GM12878 (cell line): ENCODE data around the gene SNAP29. TPM values are rescaled to one million over a fixed set of nuclear protein-coding genes. Genes with fewer than 3 reads are reported as not detected.

Source experiments
- ATAC-seq: fragments of 200-7000 bp; cut with Tn5 transposase; 3 replicates; pipeline ENCODE4 v1.9.1; 2020; ENCODE audit warnings: mild to moderate bottlenecking, moderate library complexity
- BruUV-seq: library from RNA; stranded (reverse); fragments of 400-500 nt; replicated peaks from 2 replicates; lab custom pipeline; 2021; lab: Mats Ljungman, UMichigan
- CTCF ChIA-PET: fragments of 300-600 bp; sonication (Branson Sonifier 250); formaldehyde crosslinking; extraction: SDS; loops from one replicate; lab custom pipeline; 2021; ENCODE audit warnings: inconsistent platforms; lab: Yijun Ruan, JAX
- POLR2A ChIA-PET: fragments of 350-600 bp; formaldehyde crosslinking; extraction: SDS; loops from one replicate; lab custom pipeline; 2021; ENCODE audit warnings: inconsistent platforms; lab: Charles Lee
- RAD21 ChIA-PET: fragments of 300-600 bp; sonication (Branson Sonifier 250); formaldehyde crosslinking; loops from one replicate; lab custom pipeline; 2023; ENCODE audit warnings: antibody characterized with exemption; ENCODE audit not compliant: unreplicated experiment; lab: Charles Lee
- SMC1A ChIA-PET: fragments of 300-600 bp; sonication (Branson Sonifier 250); formaldehyde crosslinking; loops from one replicate; lab custom pipeline; 2023; ENCODE audit not compliant: unreplicated experiment, uncharacterized antibody; lab: Charles Lee
- DNase-seq: peaks from one replicate; pipeline ENCODE4 v3.0.0-alpha.2; 2011; ENCODE audit warnings: low read depth, low spot score
- FAIRE-seq: peaks from 3 replicates; lab custom pipeline; 2011; peaks lifted over from hg19 to GRCh38; lab: Jason Lieb, UNC
- H2AFZ ChIP-seq: 2 replicates; pipeline ENCODE4 v1.6.0; 2011; ENCODE audit warnings: low read depth, low read length, control low read depth; ENCODE audit not compliant: control insufficient read depth
- H3K27ac ChIP-seq: 2 replicates; pipeline ENCODE4 v1.5.1; 2011; ENCODE audit warnings: control low read depth; ENCODE audit not compliant: control insufficient read depth, insufficient read depth
- H3K27me3 ChIP-seq, 2 experiments: replicated peaks in 1 of 2; 2 replicates each; pipeline versions ENCODE4 v1.6.0 to v1.6.1; 2011; ENCODE audit warnings: low read length in 1 of 2; ENCODE audit not compliant: control insufficient read depth in 2 of 2, insufficient read depth in 2 of 2
- H3K36me3 ChIP-seq, 2 experiments: 2 replicates each; pipeline ENCODE4 v1.5.1; 2011; ENCODE audit warnings: low read length in 1 of 2; ENCODE audit not compliant: control insufficient read depth in 2 of 2, insufficient read depth in 2 of 2
- H3K4me1 ChIP-seq: 2 replicates; pipeline ENCODE4 v1.6.1; 2011; ENCODE audit warnings: mild to moderate bottlenecking, low read length, moderate library complexity, mixed read lengths; ENCODE audit not compliant: control insufficient read depth, insufficient read depth
- H3K4me2 ChIP-seq: 2 replicates; pipeline ENCODE4 v1.6.0; 2011; ENCODE audit warnings: control low read depth; ENCODE audit not compliant: control insufficient read depth, insufficient read depth
- H3K4me3 ChIP-seq: fragments of 200-600 bp; sonication (generic); 2 replicates; pipeline ENCODE4 v1.5.1; 2016
- H3K79me2 ChIP-seq: 2 replicates; pipeline ENCODE4 v1.6.0; 2011; ENCODE audit warnings: low read length; ENCODE audit not compliant: control insufficient read depth, insufficient read depth
- H3K9ac ChIP-seq: 2 replicates; pipeline ENCODE4 v1.8.0; 2011; ENCODE audit warnings: low read length, control low read depth, mixed read lengths; ENCODE audit not compliant: control insufficient read depth, insufficient read depth
- H3K9me3 ChIP-seq: replicated peaks from 3 replicates; pipeline ENCODE4 v1.5.1; 2011; ENCODE audit warnings: mild to moderate bottlenecking, low read length; ENCODE audit not compliant: control insufficient read depth, insufficient read depth
- H4K20me1 ChIP-seq: 2 replicates; pipeline ENCODE4 v1.6.0; 2011; ENCODE audit not compliant: control insufficient read depth, insufficient read depth
- ASH2L ChIP-seq: fragments of 300-600, 200-600 bp; sonication (generic); IDR thresholded peaks from 2 replicates; pipeline ENCODE4 v1.6.1; 2017; ENCODE audit warnings: low read depth, mild to moderate bottlenecking, borderline replicate concordance
- BHLHE40 ChIP-seq, 2 experiments: fragments of 450-650 bp in 1 of 2; IDR thresholded peaks; 2 replicates each; pipeline ENCODE4 v1.6.1; 2011 to 2017; ENCODE audit warnings: low read depth in 2 of 2, borderline replicate concordance in 1 of 2, improper control_type of control experiment in 1 of 2, low read length in 1 of 2, mild to moderate bottlenecking in 1 of 2
- CBX3 ChIP-seq: fragments of 200-600 bp; sonication (generic); IDR thresholded peaks from 2 replicates; pipeline ENCODE4 v1.6.1; 2016; ENCODE audit warnings: low read depth, borderline replicate concordance
- CREB1 ChIP-seq: IDR thresholded peaks from 2 replicates; pipeline ENCODE4 v1.6.1; 2012; ENCODE audit warnings: low read depth, mild to moderate bottlenecking, inconsistent platforms
- FOXK2 ChIP-seq: fragments of 450-650 bp; IDR thresholded peaks from 2 replicates; pipeline ENCODE4 v1.6.1; 2017; ENCODE audit warnings: mild to moderate bottlenecking, moderate library complexity
- MEF2B ChIP-seq: fragments of 450-650 bp; IDR thresholded peaks from 2 replicates; pipeline ENCODE4 v1.6.1; 2018; ENCODE audit warnings: mild to moderate bottlenecking, moderate library complexity; ENCODE audit not compliant: partially characterized antibody, poor library complexity, severe bottlenecking
- NRF1 ChIP-seq: conservative IDR thresholded peaks from 2 replicates; pipeline ENCODE4 v1.6.1; 2011; ENCODE audit warnings: mild to moderate bottlenecking, low read depth, low read length, improper control_type of control experiment
- RB1 ChIP-seq: fragments of 450-650 bp; formaldehyde crosslinking; IDR thresholded peaks from 2 replicates; pipeline ENCODE4 v1.6.1; 2017; ENCODE audit warnings: mild to moderate bottlenecking, borderline replicate concordance
- SIN3A ChIP-seq: IDR thresholded peaks from 2 replicates; pipeline ENCODE4 v1.6.1; 2012; ENCODE audit warnings: low read depth, low read length, improper control_type of control experiment
- SMAD1 ChIP-seq: fragments of 450-650 bp; IDR thresholded peaks from 2 replicates; pipeline ENCODE4 v1.6.1; 2018; ENCODE audit warnings: mild to moderate bottlenecking, low read depth; ENCODE audit not compliant: partially characterized antibody
- SMC3 ChIP-seq: IDR thresholded peaks from 2 replicates; pipeline ENCODE4 v1.6.1; 2011; ENCODE audit warnings: low read length, improper control_type of control experiment, borderline replicate concordance
- SRF ChIP-seq, 2 experiments: IDR thresholded peaks; 2 replicates each; pipeline ENCODE4 v1.6.1; 2011; ENCODE audit warnings: low read depth in 2 of 2, low read length in 2 of 2, mild to moderate bottlenecking in 1 of 2, moderate library complexity in 1 of 2
- SUPT20H ChIP-seq: IDR thresholded peaks from 2 replicates; pipeline ENCODE4 v1.6.1; 2011; ENCODE audit warnings: low read depth, mild to moderate bottlenecking, low read length, moderate library complexity, borderline replicate concordance; ENCODE audit not compliant: control insufficient read depth
- ZBTB40 ChIP-seq: fragments of 450-650 bp; IDR thresholded peaks from 2 replicates; pipeline ENCODE4 v1.6.1; 2016; ENCODE audit warnings: mild to moderate bottlenecking, moderate library complexity, borderline replicate concordance
- ZNF24 ChIP-seq: fragments of 450-650 bp; IDR thresholded peaks from 2 replicates; pipeline ENCODE4 v1.6.1; 2017; ENCODE audit warnings: antibody characterized with exemption, mild to moderate bottlenecking
- ZNF384 ChIP-seq: IDR thresholded peaks from 2 replicates; pipeline ENCODE4 v1.6.1; 2012; ENCODE audit warnings: low read depth, mild to moderate bottlenecking, low read length, improper control_type of control experiment, borderline replicate concordance
- WGBS: methylation state at CpG from one replicate; pipeline ENCODE4 v1.1.6; 2016; ENCODE audit warnings: low lambda C conversion rate; ENCODE audit not compliant: insufficient replicate concordance, insufficient coverage; ENCODE audit errors: missing lambda C conversion rate; 5-methylcytosine and 5-hydroxymethylcytosine counted together
- in situ Hi-C: fragments of 300-500 bp; cut with MboI; formaldehyde crosslinking; loops from 9 replicates; pipeline ENCODE4 v1.14.3; 2018; ENCODE audit warnings: mixed read lengths
- intact Hi-C: fragments of 100-400 bp; cut with micrococcal nuclease; formaldehyde crosslinking; loops from one replicate; pipeline ENCODE4 v1.14.2; 2022; ENCODE audit not compliant: unreplicated experiment
- polyA plus RNA-seq, 11 experiments: library from polyadenylated mRNA; depleted of rRNA in 4 of 11; unstranded in 6 of 11; stranded (reverse) in 5 of 11; fragments of >200 nt; fragmentation: Nextera tagmentation in 4 of 11; fragmentation: Illumina TruSeq in 1 of 11; extraction: Ambion mirVana in 4 of 11; extraction: Trizol in 1 of 11; gene quantifications; 1 replicate in 1 of 11; 2 replicates in 10 of 11; pipeline versions ENCODE4 v1.2.1 to v1.2.3, GENCODE V29; 2011 to 2016; ENCODE audit warnings: inconsistent platforms in 2 of 11, missing spikeins in 2 of 11, low read depth in 1 of 11
- total RNA-seq, 4 experiments: library from RNA; depleted of rRNA in 3 of 4; stranded (reverse); fragments of >200 nt in 3 of 4; fragmentation: Illumina TruSeq in 1 of 4; extraction: Trizol in 1 of 4; gene quantifications; 2 replicates each; pipeline versions ENCODE4 v1.2.1 to v1.2.3, GENCODE V29; 2013 to 2021

The SNAP29 gene
- total and polyA plus RNA-seq, 10 of the 15 experiments (the other 5 are each of a cell fraction or from before 2014, with no cell fraction given), result 4.7 to 45.7 (median 27.9) TPM

DNA sequence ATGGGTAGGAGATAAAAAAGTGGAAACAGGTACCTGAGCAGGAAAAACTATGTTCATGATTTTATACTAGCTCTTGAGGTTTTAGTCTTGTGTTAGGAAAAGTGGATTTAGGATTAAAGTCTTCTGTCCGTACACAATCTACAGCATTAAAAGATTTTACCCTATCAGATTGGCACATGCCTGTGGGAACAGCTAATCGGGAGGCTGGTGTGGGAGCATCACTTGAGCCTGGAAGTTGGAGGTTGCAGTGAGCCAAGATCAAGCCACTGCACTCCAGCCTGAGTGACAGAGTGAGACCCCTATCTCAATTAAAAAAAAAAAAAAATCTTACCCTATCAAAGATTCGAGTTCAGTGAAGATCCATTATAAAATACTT, 46.2 kb downstream of the SNAP29 start:
- H3K79me2 ChIP-seq, result no peaks in the 10 kb centered on the region
- SMC1A ChIA-PET, result interaction anchor here (1.0 kb wide), 1 partner anchor 10 kb away, joined by 3 read pairs; no protein-coding TSS in a partner anchor
- POLR2A ChIA-PET, result no interaction called here
- H4K20me1 ChIP-seq, result no peaks in the 10 kb centered on the region
- RAD21 ChIA-PET, result no interaction called here
- intact Hi-C loops (no loop called here), in situ Hi-C loops (no loop called here)
- TF ChIP-seq MEF2B (no peak), SUPT20H (no peak), FOXK2 (no peak), SMC3 (no peak), SIN3A (no peak), SRF (IDR thresholded peaks at IDR 0.05; ENCODE audit: low read depth in 2 of 2, low read length in 2 of 2) (no peak), ZBTB40 (no peak), ASH2L (no peak), CBX3 (no peak), BHLHE40 (IDR thresholded peaks at IDR 0.05; ENCODE audit: borderline replicate concordance in 1 of 2, low read depth in 2 of 2, low read length in 1 of 2) (no peak), SMAD1 (no peak), RB1 (no peak), ZNF24 (no peak), NRF1 (no peak), CREB1 (no peak), ZNF384 (no peak)
- H3K4me1 ChIP-seq, result no peaks in the 10 kb centered on the region
- DNase-seq, result no peak
- no peak overlapping the region for H3K4me3 ChIP-seq
- H3K36me3 ChIP-seq, result no peaks in the 10 kb centered on the region
- WGBS, result 36% methylated on average over 3 of the region's 3 CpGs
- no TSS peak for BruUV-seq
- H3K9me3 ChIP-seq, result no peaks in the 10 kb centered on the region
- CTCF ChIA-PET, result no interaction called here
- ATAC-seq, result no peak
- H3K27ac ChIP-seq, result no peak overlapping the region
- H3K4me2 ChIP-seq, result no peak overlapping the region
- no peak overlapping the region for H2AFZ ChIP-seq
- H3K9ac ChIP-seq, result no peak overlapping the region
- no peaks in the 10 kb centered on the region for H3K27me3 ChIP-seq
- FAIRE-seq, result no peak
